GM12878 (cell line): ENCODE data around the gene ARHGAP15. TPM values are rescaled to one million over a fixed set of nuclear protein-coding genes. Genes with fewer than 3 reads are reported as not detected.

Experiments used
- ATAC-seq: fragments of 200-7000 bp; cut with Tn5 transposase; 3 replicates; pipeline ENCODE4 v1.9.1; 2020; ENCODE audit warnings: mild to moderate bottlenecking, moderate library complexity
- BruUV-seq: library from RNA; stranded (reverse); fragments of 400-500 nt; replicated peaks from 2 replicates; lab custom pipeline; 2021; lab: Mats Ljungman, UMichigan
- CTCF ChIA-PET: fragments of 300-600 bp; sonication (Branson Sonifier 250); formaldehyde crosslinking; extraction: SDS; loops from one replicate; lab custom pipeline; 2021; ENCODE audit warnings: inconsistent platforms; lab: Yijun Ruan, JAX
- POLR2A ChIA-PET: fragments of 350-600 bp; formaldehyde crosslinking; extraction: SDS; loops from one replicate; lab custom pipeline; 2021; ENCODE audit warnings: inconsistent platforms; lab: Charles Lee
- RAD21 ChIA-PET: fragments of 300-600 bp; sonication (Branson Sonifier 250); formaldehyde crosslinking; loops from one replicate; lab custom pipeline; 2023; ENCODE audit warnings: antibody characterized with exemption; ENCODE audit not compliant: unreplicated experiment; lab: Charles Lee
- SMC1A ChIA-PET: fragments of 300-600 bp; sonication (Branson Sonifier 250); formaldehyde crosslinking; loops from one replicate; lab custom pipeline; 2023; ENCODE audit not compliant: unreplicated experiment, uncharacterized antibody; lab: Charles Lee
- DNase-seq: peaks from one replicate; pipeline ENCODE4 v3.0.0-alpha.2; 2011; ENCODE audit warnings: low read depth, low spot score
- FAIRE-seq: peaks from 3 replicates; lab custom pipeline; 2011; peaks lifted over from hg19 to GRCh38; lab: Jason Lieb, UNC
- H2AFZ ChIP-seq: 2 replicates; pipeline ENCODE4 v1.6.0; 2011; ENCODE audit warnings: low read depth, low read length, control low read depth; ENCODE audit not compliant: control insufficient read depth
- H3K27ac ChIP-seq: 2 replicates; pipeline ENCODE4 v1.5.1; 2011; ENCODE audit warnings: control low read depth; ENCODE audit not compliant: control insufficient read depth, insufficient read depth
- H3K27me3 ChIP-seq, 2 experiments: replicated peaks in 1 of 2; 2 replicates each; pipeline versions ENCODE4 v1.6.0 to v1.6.1; 2011; ENCODE audit warnings: low read length in 1 of 2; ENCODE audit not compliant: control insufficient read depth in 2 of 2, insufficient read depth in 2 of 2
- H3K36me3 ChIP-seq, 2 experiments: 2 replicates each; pipeline ENCODE4 v1.5.1; 2011; ENCODE audit warnings: low read length in 1 of 2; ENCODE audit not compliant: control insufficient read depth in 2 of 2, insufficient read depth in 2 of 2
- H3K4me1 ChIP-seq: 2 replicates; pipeline ENCODE4 v1.6.1; 2011; ENCODE audit warnings: mild to moderate bottlenecking, low read length, moderate library complexity, mixed read lengths; ENCODE audit not compliant: control insufficient read depth, insufficient read depth
- H3K4me2 ChIP-seq: 2 replicates; pipeline ENCODE4 v1.6.0; 2011; ENCODE audit warnings: control low read depth; ENCODE audit not compliant: control insufficient read depth, insufficient read depth
- H3K4me3 ChIP-seq: fragments of 200-600 bp; sonication (generic); 2 replicates; pipeline ENCODE4 v1.5.1; 2016
- H3K79me2 ChIP-seq: 2 replicates; pipeline ENCODE4 v1.6.0; 2011; ENCODE audit warnings: low read length; ENCODE audit not compliant: control insufficient read depth, insufficient read depth
- H3K9ac ChIP-seq: 2 replicates; pipeline ENCODE4 v1.8.0; 2011; ENCODE audit warnings: low read length, control low read depth, mixed read lengths; ENCODE audit not compliant: control insufficient read depth, insufficient read depth
- H3K9me3 ChIP-seq: replicated peaks from 3 replicates; pipeline ENCODE4 v1.5.1; 2011; ENCODE audit warnings: mild to moderate bottlenecking, low read length; ENCODE audit not compliant: control insufficient read depth, insufficient read depth
- H4K20me1 ChIP-seq: 2 replicates; pipeline ENCODE4 v1.6.0; 2011; ENCODE audit not compliant: control insufficient read depth, insufficient read depth
- ATF7 ChIP-seq: fragments of 450-650 bp; IDR thresholded peaks from 2 replicates; pipeline ENCODE4 v1.6.1; 2016; ENCODE audit warnings: low read depth, mild to moderate bottlenecking
- CHD2 ChIP-seq: IDR thresholded peaks from 2 replicates; pipeline ENCODE4 v1.6.1; 2011; ENCODE audit warnings: low read depth, low read length, improper control_type of control experiment, borderline replicate concordance
- MYB ChIP-seq: fragments of 150-350 bp; IDR thresholded peaks from 2 replicates; pipeline ENCODE4 v1.6.1; 2014; ENCODE audit warnings: mild to moderate bottlenecking, low read depth, low read length, borderline replicate concordance
- MYC ChIP-seq: IDR thresholded peaks from 2 replicates; pipeline ENCODE4 v1.6.1; 2011; ENCODE audit warnings: mild to moderate bottlenecking, low read length, moderate library complexity, inconsistent platforms; ENCODE audit not compliant: insufficient read depth, insufficient replicate concordance, insufficient read length, severe bottlenecking
- NFIC ChIP-seq: IDR thresholded peaks from 2 replicates; pipeline ENCODE4 v1.6.1; 2012; ENCODE audit warnings: low read depth, mild to moderate bottlenecking, inconsistent platforms, low read length, moderate library complexity
- TARDBP ChIP-seq: IDR thresholded peaks from 2 replicates; pipeline ENCODE4 v1.6.1; 2016; ENCODE audit warnings: borderline replicate concordance
- TBL1XR1 ChIP-seq: IDR thresholded peaks from 2 replicates; pipeline ENCODE4 v1.6.1; 2012; ENCODE audit warnings: low read depth, low read length, improper control_type of control experiment
- TCF12 ChIP-seq: IDR thresholded peaks from 2 replicates; pipeline ENCODE4 v1.6.1; 2011; ENCODE audit warnings: low read depth, mild to moderate bottlenecking, low read length
- WGBS: methylation state at CpG from one replicate; pipeline ENCODE4 v1.1.6; 2016; ENCODE audit warnings: low lambda C conversion rate; ENCODE audit not compliant: insufficient replicate concordance, insufficient coverage; ENCODE audit errors: missing lambda C conversion rate; 5-methylcytosine and 5-hydroxymethylcytosine counted together
- in situ Hi-C: fragments of 300-500 bp; cut with MboI; formaldehyde crosslinking; loops from 9 replicates; pipeline ENCODE4 v1.14.3; 2018; ENCODE audit warnings: mixed read lengths
- intact Hi-C: fragments of 100-400 bp; cut with micrococcal nuclease; formaldehyde crosslinking; loops from one replicate; pipeline ENCODE4 v1.14.2; 2022; ENCODE audit not compliant: unreplicated experiment
- polyA plus RNA-seq, 11 experiments: library from polyadenylated mRNA; depleted of rRNA in 4 of 11; unstranded in 6 of 11; stranded (reverse) in 5 of 11; fragments of >200 nt; fragmentation: Nextera tagmentation in 4 of 11; fragmentation: Illumina TruSeq in 1 of 11; extraction: Ambion mirVana in 4 of 11; extraction: Trizol in 1 of 11; gene quantifications; 1 replicate in 1 of 11; 2 replicates in 10 of 11; pipeline versions ENCODE4 v1.2.1 to v1.2.3, GENCODE V29; 2011 to 2016; ENCODE audit warnings: inconsistent platforms in 2 of 11, missing spikeins in 2 of 11, low read depth in 1 of 11
- total RNA-seq, 4 experiments: library from RNA; depleted of rRNA in 3 of 4; stranded (reverse); fragments of >200 nt in 3 of 4; fragmentation: Illumina TruSeq in 1 of 4; extraction: Trizol in 1 of 4; gene quantifications; 2 replicates each; pipeline versions ENCODE4 v1.2.1 to v1.2.3, GENCODE V29; 2013 to 2021
- TF ChIP-seq, protein P1 (sequence below): fragments of 450-650 bp; conservative IDR thresholded peaks from 2 replicates; pipeline ENCODE4 v1.6.1; 2017; ENCODE audit warnings: mild to moderate bottlenecking, moderate library complexity
- TF ChIP-seq, protein P2 (sequence below): fragments of 450-650 bp; IDR thresholded peaks from 2 replicates; pipeline ENCODE4 v1.6.1; 2017; ENCODE audit warnings: mild to moderate bottlenecking

Gene ARHGAP15
- total and polyA plus RNA-seq, 10 of the 15 experiments (the other 5 are each of a cell fraction or from before 2014, with no cell fraction given), result 38.0 to 92.6 (median 66.7) TPM

DNA sequence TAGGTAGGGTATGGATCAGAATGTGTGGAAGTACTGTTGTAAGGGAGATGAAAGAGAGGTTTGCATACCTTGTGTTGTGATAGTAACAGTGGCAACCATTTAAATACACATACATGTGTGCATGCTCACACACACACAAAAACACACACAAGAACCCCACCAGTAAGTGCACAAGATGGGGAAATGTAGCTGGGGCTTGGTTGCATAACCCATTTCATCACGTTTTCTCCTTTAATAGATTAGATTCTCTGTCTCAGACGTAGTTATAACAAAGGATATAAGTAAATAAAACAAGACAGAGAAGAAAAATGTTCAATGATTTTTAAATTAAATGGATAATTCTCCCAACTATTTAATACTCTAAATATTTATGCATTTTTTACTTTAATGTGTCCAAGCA is 13.4 kb downstream of the ARHGAP15 start (continued):
- no peak for TF ChIP-seq NFIC
- no peak for TF ChIP-seq TCF12
- TF ChIP-seq MYC, result no peak
- TF ChIP-seq TBL1XR1, result no peak
- TF ChIP-seq, protein P1, sequence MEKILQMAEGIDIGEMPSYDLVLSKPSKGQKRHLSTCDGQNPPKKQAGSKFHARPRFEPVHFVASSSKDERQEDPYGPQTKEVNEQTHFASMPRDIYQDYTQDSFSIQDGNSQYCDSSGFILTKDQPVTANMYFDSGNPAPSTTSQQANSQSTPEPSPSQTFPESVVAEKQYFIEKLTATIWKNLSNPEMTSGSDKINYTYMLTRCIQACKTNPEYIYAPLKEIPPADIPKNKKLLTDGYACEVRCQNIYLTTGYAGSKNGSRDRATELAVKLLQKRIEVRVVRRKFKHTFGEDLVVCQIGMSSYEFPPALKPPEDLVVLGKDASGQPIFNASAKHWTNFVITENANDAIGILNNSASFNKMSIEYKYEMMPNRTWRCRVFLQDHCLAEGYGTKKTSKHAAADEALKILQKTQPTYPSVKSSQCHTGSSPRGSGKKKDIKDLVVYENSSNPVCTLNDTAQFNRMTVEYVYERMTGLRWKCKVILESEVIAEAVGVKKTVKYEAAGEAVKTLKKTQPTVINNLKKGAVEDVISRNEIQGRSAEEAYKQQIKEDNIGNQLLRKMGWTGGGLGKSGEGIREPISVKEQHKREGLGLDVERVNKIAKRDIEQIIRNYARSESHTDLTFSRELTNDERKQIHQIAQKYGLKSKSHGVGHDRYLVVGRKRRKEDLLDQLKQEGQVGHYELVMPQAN, result no peak
- TF ChIP-seq, all 136 proteins: peak for 0

DNA sequence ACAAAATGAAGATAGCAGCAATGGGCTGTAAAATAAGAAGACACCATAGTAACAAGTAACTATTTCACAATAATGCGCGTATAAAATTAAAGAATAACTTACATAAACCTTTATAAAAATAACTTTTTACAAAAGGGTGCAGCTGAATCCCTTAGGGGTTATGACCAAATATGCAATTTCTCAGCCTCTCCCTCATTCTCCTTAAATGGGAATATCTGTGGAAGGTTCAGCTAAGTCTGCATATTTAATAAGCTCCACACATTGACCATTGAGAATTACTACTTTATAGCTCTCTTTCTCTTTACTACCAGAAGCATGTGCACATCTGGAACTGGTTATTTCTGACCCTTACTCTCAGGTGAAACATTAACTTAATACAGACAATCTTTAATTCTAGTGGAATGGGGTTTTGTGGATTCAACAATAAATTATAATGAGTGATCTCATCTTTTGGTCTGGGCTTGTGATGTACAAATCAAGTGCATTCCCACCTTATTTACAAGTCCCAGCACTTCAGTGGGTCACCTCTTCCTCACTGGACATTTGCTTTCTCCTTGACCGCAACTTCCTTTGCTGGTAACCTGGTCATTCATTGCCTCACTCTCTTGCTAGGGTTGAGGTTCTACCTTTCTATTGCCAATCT is 15.7 kb downstream of the ARHGAP15 start:
- 0 out of 4 replicates have a peak, but pooled peaks cover 0 to 2% of the 10 kb centered on the region in 2 experiments for H3K36me3 ChIP-seq

More for the DNA sequence above, 15.7 kb downstream of the ARHGAP15 start:
- 100% methylated on average over 3 of the region's 3 CpGs for WGBS
- ATAC-seq (no peak), DNase-seq (no peak), FAIRE-seq (no peak)
- ChIA-PET POLR2A (interaction anchor here (1.9 to 7.7 kb wide), 2 partner anchors 13 to 15 kb away, joined by 6 to 129 read pairs; partner anchors contain the start of gene ARHGAP15), CTCF (interaction anchor here (1.0 to 7.7 kb wide), 3 partner anchors 15 to 114 kb away, joined by 3 to 88 read pairs (median 6); partner anchors contain the start of gene ARHGAP15), RAD21 (interaction anchor here (0.6 to 3.6 kb wide), 7 partner anchors 10 to 115 kb away, joined by 3 to 35 read pairs (median 3); partner anchors contain the start of gene ARHGAP15), SMC1A (interaction anchor here (0.9 to 7.4 kb wide), 6 partner anchors 11 to 33 kb away, joined by 3 to 109 read pairs (median 4); partner anchors contain the start of gene ARHGAP15)
- Histone ChIP-seq H2AFZ (no peak overlapping the region), H3K4me1 (peaks cover 41% of the 10 kb centered on the region), H3K79me2 (peaks cover 86% of the 10 kb centered on the region), H3K27me3 (no peaks in the 10 kb centered on the region), H3K27ac (no peak overlapping the region), H3K4me3 (no peak overlapping the region), H4K20me1 (no peaks in the 10 kb centered on the region), H3K9me3 (no peaks in the 10 kb centered on the region), H3K4me2 (no peak overlapping the region), H3K9ac (no peak overlapping the region)
- intact Hi-C loops (no loop called here), in situ Hi-C loops (no loop called here)
- TF ChIP-seq, protein P2, sequence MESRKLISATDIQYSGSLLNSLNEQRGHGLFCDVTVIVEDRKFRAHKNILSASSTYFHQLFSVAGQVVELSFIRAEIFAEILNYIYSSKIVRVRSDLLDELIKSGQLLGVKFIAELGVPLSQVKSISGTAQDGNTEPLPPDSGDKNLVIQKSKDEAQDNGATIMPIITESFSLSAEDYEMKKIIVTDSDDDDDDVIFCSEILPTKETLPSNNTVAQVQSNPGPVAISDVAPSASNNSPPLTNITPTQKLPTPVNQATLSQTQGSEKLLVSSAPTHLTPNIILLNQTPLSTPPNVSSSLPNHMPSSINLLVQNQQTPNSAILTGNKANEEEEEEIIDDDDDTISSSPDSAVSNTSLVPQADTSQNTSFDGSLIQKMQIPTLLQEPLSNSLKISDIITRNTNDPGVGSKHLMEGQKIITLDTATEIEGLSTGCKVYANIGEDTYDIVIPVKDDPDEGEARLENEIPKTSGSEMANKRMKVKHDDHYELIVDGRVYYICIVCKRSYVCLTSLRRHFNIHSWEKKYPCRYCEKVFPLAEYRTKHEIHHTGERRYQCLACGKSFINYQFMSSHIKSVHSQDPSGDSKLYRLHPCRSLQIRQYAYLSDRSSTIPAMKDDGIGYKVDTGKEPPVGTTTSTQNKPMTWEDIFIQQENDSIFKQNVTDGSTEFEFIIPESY, result no peak
- TF ChIP-seq CHD2 (no peak), TARDBP (no peak), MYB (no peak), ATF7 (no peak)
- no TSS peak for BruUV-seq
